Osteocyte (in vitro differentiated cells): ENCODE data around the gene WDR90. TPM values are rescaled to one million over a fixed set of nuclear protein-coding genes. Genes with fewer than 3 reads are reported as not detected.

ENCODE experiments used
- DNase-seq: peaks from one replicate; pipeline ENCODE4 v3.0.0; 2021; ENCODE audit warnings: mixed read lengths; ENCODE audit not compliant: unreplicated experiment; ENCODE audit errors: extremely low spot score
- H3K27ac Mint-ChIP-seq: one replicate; pipeline ENCODE4 v1.8.0; 2021; ENCODE audit warnings: mild to moderate bottlenecking, mixed read lengths; ENCODE audit not compliant: unreplicated experiment
- H3K27me3 Mint-ChIP-seq: one replicate; pipeline ENCODE4 v1.8.0; 2021; ENCODE audit warnings: mixed read lengths; ENCODE audit not compliant: unreplicated experiment
- H3K36me3 Mint-ChIP-seq: one replicate; pipeline ENCODE4 v1.8.0; 2021; ENCODE audit warnings: mixed read lengths; ENCODE audit not compliant: unreplicated experiment
- H3K4me1 Mint-ChIP-seq: one replicate; pipeline ENCODE4 v1.8.0; 2021; ENCODE audit warnings: mixed read lengths; ENCODE audit not compliant: unreplicated experiment
- H3K4me3 Mint-ChIP-seq: one replicate; pipeline ENCODE4 v1.8.0; 2021; ENCODE audit warnings: mild to moderate bottlenecking, moderate library complexity, mixed read lengths; ENCODE audit not compliant: unreplicated experiment
- H3K9me3 Mint-ChIP-seq: one replicate; pipeline ENCODE4 v1.8.0; 2021; ENCODE audit warnings: mixed read lengths; ENCODE audit not compliant: unreplicated experiment
- CTCF ChIP-seq: fragments of 200-600 bp; sonication (generic); IDR thresholded peaks from 2 replicates; pipeline ENCODE4 v1.5.0; 2021; ENCODE audit warnings: antibody characterized with exemption, mild to moderate bottlenecking, moderate library complexity
- total RNA-seq: library from RNA; stranded (reverse); gene quantifications from 2 replicates; pipeline ENCODE4 v1.2.1, GENCODE V29; 2021

The WDR90 gene
- total RNA-seq, 1 donor from 2014 or later, result 38.9 TPM

GRCh38 chr16:662095-662494, 12.9 kb downstream of the WDR90 start:
- H3K36me3 Mint-ChIP-seq, result peaks cover 2% of the 10 kb centered on the region
- peaks cover 5% of the 10 kb centered on the region for H3K4me1 Mint-ChIP-seq
- H3K9me3 Mint-ChIP-seq, result no peaks in the 10 kb centered on the region
- TF ChIP-seq CTCF, result no peak
- H3K27me3 Mint-ChIP-seq, result no peaks in the 10 kb centered on the region
- no peak for DNase-seq
- no peak overlapping the region for H3K4me3 Mint-ChIP-seq
- no peak overlapping the region for H3K27ac Mint-ChIP-seq

DNA sequence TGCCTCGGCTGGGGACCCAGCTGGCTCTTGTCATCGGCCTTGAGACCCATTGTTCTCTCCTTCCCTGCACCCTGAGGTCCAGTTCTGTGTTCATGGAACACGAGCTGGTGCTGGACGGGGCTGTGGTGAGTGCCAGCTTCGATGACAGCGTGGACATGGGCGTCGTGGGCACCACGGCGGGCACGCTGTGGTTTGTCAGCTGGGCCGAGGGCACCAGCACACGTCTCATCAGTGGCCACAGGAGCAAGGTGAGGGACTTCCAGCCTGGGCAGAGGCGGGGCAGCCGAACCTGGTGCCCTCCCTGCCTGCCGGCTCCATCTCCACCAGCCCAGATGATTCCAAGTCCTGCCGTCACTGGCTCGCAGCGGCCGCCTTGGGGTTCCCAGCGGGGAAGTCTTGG, 13.4 kb downstream of the WDR90 start:
- peaks cover 2% of the 10 kb centered on the region for H3K36me3 Mint-ChIP-seq

GRCh38 chr16:666572-666971, 17.4 kb downstream of the WDR90 start:
- Mint-ChIP-seq H3K4me3 (no peak overlapping the region), H3K36me3 (peaks cover 2% of the 10 kb centered on the region), H3K27me3 (no peaks in the 10 kb centered on the region), H3K4me1 (peaks cover 5% of the 10 kb centered on the region), H3K27ac (no peak overlapping the region), H3K9me3 (no peaks in the 10 kb centered on the region)
- TF ChIP-seq CTCF, result no peak
- no peak for DNase-seq

More for the DNA sequence above, 13.4 kb downstream of the WDR90 start:
- Mint-ChIP-seq H3K4me3 (no peak overlapping the region), H3K4me1 (peaks cover 7% of the 10 kb centered on the region), H3K9me3 (no peaks in the 10 kb centered on the region), H3K27ac (no peak overlapping the region), H3K27me3 (no peaks in the 10 kb centered on the region)
- TF ChIP-seq CTCF, result no peak
- DNase-seq, result no peak

DNA sequence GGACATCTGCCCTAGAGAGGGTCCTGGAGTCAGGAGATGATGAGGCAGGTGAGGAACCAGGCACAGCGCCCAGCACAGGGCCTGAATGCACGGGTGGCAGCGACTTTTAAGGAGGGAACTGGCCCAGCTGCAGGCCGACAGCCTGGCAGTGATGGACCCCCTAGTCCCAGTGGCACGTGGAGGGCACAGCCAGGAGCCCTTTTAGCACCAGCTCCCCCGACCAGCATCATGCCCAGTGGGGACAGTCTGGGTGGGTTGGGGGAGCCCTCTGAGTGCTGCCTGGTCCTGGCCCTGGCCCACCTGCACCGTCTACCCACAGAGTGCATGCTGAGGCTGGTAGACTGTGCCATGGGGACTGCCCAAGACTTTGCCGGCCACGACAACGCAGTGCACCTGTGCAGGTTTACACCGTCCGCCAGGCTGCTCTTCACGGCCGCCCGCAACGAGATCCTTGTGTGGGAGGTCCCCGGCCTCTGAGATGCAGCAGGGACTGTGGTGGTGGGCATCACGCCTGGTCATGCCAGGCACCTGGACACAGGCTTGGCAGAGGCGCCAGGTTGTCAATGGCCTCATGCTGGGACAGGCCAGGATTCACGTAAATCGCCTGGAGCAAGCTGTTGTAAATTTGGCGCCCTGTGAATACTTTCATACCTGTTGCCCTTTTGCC, 18.1 kb downstream of the WDR90 start:
- no peaks in the 10 kb centered on the region for H3K27me3 Mint-ChIP-seq
- no peak for DNase-seq
- H3K36me3 Mint-ChIP-seq, result peaks cover 2% of the 10 kb centered on the region
- peaks cover 5% of the 10 kb centered on the region for H3K4me1 Mint-ChIP-seq
- H3K4me3 Mint-ChIP-seq, result peak overlapping the region; percentile 76
- H3K9me3 Mint-ChIP-seq, result no peaks in the 10 kb centered on the region
- H3K27ac Mint-ChIP-seq, result peak overlapping the region; percentile 89
- no peak for TF ChIP-seq CTCF

DNA sequence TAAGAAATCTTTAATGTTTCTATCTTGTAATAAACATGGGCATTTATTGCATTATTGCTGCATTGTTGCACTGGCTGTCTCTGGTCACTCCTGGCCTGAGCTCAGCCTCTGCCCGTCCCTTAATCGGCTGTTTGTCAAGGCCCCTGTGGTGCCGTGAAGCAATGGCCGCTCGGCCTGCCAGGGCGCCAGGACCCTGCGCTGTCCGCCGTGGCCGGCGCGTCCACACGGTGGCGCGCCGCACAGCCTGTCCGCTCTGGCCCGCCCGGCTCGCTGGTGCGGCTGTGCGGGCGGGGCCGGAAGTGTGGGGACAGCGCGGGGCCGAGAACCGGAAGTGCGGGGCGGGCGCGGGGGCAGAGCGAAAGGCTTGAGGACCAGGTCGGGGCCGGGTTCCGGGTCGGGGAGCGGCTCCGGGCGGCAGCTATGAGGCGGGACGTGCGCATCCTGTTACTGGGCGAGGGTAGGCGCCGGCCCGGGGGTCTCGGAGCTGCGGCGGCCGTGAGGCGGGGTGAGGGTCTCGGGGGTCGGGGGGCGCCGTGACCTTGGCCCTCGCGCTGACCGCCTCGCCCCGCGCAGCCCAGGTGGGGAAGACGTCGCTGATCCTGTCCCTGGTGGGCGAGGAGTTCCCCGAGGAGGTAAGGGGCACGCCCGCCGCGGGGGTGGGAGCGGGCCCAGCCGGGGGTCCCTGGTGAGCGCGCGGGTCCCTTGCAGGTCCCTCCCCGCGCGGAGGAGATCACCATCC, 18.8 kb downstream of the WDR90 start, which contains the start of gene RHOT2:
RHOT2 (plus strand) TSS at position 353 of the 739 bp plus-strand sequence; CDS start at position 421, 68 bp downstream.
- Mint-ChIP-seq H3K9me3 (no peaks in the 10 kb centered on the region), H3K27ac (peak within 1 kb of the TSS; percentile 89), H3K4me3 (peak within 1 kb of the TSS; percentile 76), H3K36me3 (peaks cover 4% of the 10 kb centered on the region), H3K27me3 (no peaks in the 10 kb centered on the region), H3K4me1 (peaks cover 5% of the 10 kb centered on the region)
- TF ChIP-seq CTCF, result peak; percentile 94
- DNase-seq, result peak; percentile 98
